Kasumi-1 (cell line): Measurements from ENCODE around the gene ECPAS.
"Not testable (repeated sequence)": the region's sequence is repeated elsewhere in the genome, so short reads cannot be mapped to it uniquely, and the experiment has no call there.

Experiments
- DNase-seq, 2 experiments: peaks; one replicate each; lab custom pipeline; 2025; lab: John Stamatoyannopoulos, UW

The ECPAS gene

GRCh38 chr9:111414406-111414805 is 69.8 kb downstream of the ECPAS start:
- DNase-seq = no peak

GRCh38 chr9:111413996-111414395 is 70.2 kb downstream of the ECPAS start:
- no peak for DNase-seq

GRCh38 chr9:111412280-111412679 is 71.9 kb downstream of the ECPAS start:
- no peak for DNase-seq

GRCh38 chr9:111411266-111411665 is 72.9 kb downstream of the ECPAS start:
- DNase-seq = no peak

GRCh38 chr9:111407813-111408212 is 76.4 kb downstream of the ECPAS start:
- DNase-seq = no peak

- DNase-seq = no peak
Observed at GRCh38 chr9:111405701-111406100, 78.5 kb downstream of the ECPAS start.

GRCh38 chr9:111401486-111401885 is 82.7 kb downstream of the ECPAS start:
- not testable (repeated sequence) for DNase-seq

GRCh38 chr9:111400564-111400898 is 83.7 kb downstream of the ECPAS start:
- no peak for DNase-seq

- peak in 1 of 2 experiments; percentile 17 for DNase-seq
Observed at GRCh38 chr9:111399772-111400563, 84.2 kb downstream of the ECPAS start.

GRCh38 chr9:111399211-111399739 is 84.9 kb downstream of the ECPAS start:
- no peak for DNase-seq

- no peak for DNase-seq
Observed at GRCh38 chr9:111393971-111394370, 90.2 kb downstream of the ECPAS start.

- no peak for DNase-seq
Observed at GRCh38 chr9:111389406-111389805, 94.8 kb downstream of the ECPAS start.

- DNase-seq = no peak
Observed at GRCh38 chr9:111386386-111386785, 97.8 kb downstream of the ECPAS start.

- DNase-seq = no peak
Observed at GRCh38 chr9:111381006-111381405, 103.2 kb downstream of the ECPAS start.

- DNase-seq = no peak
Observed at GRCh38 chr9:111375817-111376564, 108.2 kb downstream of the ECPAS start.

- DNase-seq = no peak
Observed at GRCh38 chr9:111375062-111375461, 109.1 kb downstream of the ECPAS start.

GRCh38 chr9:111372297-111372696 is 111.9 kb downstream of the ECPAS start:
- no peak for DNase-seq

GRCh38 chr9:111366978-111367377 is 117.2 kb downstream of the ECPAS start:
- DNase-seq = no peak

- DNase-seq = no peak
Observed at GRCh38 chr9:111362526-111362925, 121.7 kb downstream of the ECPAS start.

GRCh38 chr9:111360881-111361280 is 123.3 kb downstream of the ECPAS start:
- DNase-seq = no peak

GRCh38 chr9:111356481-111357244 is 127.5 kb downstream of the ECPAS start:
- no peak for DNase-seq

- no peak for DNase-seq
Observed at GRCh38 chr9:111352545-111352944, 131.6 kb downstream of the ECPAS start.
